GM19324 (cell line): ENCODE results near the gene B3GNT7.
"Not testable (repeated sequence)": the region's sequence is repeated elsewhere in the genome, so short reads cannot be mapped to it uniquely, and the experiment has no call there.

Experiments
- ATAC-seq: cut with Tn5 transposase; IDR thresholded peaks from one replicate; pipeline ENCODE4 v1.9.1; 2021; ENCODE audit warnings: mild to moderate bottlenecking, moderate library complexity; ENCODE audit not compliant: unreplicated experiment, low FRiP score

The B3GNT7 gene

DNA sequence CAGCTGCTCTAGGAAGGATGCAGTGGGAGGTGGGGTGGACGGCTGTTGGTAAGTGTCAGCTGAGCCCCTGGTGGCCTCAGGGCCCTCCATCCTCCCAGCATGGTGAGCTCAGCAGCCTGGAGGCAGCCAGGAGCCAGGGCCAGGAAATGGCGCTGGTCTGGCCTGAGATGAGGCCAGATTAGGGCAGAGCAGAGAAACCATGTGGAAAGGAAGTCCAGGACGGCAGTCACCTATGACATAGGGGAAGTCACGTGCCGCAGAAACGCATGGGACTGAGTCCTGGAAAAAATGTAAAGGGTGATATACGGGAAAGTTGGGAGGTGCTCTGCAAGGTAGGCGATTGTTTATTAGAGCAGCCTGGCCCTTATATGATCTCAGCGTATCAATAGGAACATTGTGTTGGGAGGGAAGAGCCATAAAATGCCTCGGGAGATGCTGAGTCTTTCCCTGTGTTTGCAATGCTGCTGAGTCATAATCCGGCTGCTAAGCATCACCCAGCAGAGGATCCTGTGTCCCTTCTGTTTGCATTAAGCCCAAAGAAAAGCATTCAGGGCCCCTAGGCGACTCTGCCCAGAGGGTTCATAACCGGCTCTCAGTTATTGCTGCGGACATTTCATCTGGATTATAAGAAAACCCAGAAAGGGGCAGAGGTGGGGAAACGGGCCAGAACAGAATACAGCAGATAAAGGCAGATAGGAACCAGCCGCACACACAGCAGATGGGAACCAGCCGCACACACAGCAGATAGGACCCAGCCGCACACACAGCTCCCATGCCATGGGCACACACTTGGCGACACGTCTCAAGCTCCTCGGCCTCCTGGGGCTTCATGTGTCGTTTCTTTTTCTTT lies 30.3 kb upstream of the B3GNT7 start:
- ATAC-seq = no peak

GRCh38 chr2:231367178-231367577 lies 28.3 kb upstream of the B3GNT7 start:
- ATAC-seq = no peak

- no peak for ATAC-seq
These were observed 25.7 kb upstream of the B3GNT7 start for GRCh38 chr2:231369580-231370428.

- ATAC-seq = no peak
These were observed 25.1 kb upstream of the B3GNT7 start for GRCh38 chr2:231370429-231370748.

DNA sequence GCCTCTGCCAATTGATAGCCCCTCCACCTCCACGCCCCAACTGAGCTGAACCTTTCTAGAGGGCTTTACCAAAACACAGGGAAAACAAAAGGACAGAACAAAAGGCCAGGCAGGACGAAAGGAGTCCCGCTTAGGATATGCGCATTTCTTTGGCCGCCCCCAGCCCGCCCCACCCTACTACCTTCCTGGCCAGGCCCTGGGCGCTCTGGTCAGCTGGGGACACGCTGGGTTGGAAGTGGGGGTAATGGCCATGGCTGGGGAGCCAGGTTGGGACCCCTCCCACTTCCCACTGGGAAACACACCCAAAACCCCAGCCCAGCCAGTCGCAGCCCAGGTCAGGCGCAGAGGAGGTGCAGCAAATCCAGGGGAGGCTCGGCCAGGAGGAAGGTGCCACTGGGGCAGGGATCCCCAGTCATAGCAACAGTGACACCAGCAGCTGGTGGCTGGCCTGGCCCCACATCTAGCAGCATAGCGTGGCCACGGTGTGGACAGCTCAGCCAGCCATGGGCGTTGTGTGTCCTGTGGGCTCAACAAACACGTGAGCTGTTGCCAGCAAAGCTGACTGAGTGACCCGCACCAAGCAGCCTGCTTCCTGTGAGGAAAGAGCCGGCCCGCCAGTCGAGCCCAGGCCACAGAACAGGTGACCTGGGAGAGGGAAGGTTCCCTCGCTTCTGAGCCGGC lies 24.6 kb upstream of the B3GNT7 start:
- ATAC-seq = no peak

DNA sequence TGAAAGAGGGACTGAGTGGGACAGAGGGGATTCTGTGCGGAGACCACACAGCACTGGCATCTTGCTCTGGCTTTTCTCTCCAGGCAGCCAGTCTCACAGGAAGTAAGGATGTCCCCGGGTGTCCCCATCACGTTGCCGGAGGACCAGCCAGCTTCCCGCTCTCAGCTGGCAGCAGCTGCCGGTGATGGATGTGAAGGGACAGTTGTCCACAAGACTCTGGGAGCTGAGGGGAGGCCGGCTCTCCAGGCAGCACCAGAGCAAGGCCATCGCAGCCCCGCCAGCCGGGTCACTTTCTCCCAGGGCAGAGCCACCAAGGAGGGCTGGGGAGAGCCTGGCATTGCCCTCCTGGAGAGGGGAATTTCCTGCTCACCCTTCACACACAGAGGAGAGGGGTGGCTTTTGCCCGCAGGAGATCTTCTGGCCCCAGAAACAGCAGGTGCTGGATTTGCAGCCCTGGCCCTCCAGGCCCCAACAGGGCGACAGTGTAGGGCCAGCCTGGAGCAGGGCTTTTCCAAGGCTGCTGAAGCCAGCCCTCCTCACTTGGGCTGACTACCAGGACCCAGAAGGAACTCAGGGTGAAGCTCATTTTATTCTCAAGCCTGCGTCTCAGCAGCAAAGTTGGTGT lies 24.0 kb upstream of the B3GNT7 start:
- ATAC-seq = no peak

- ATAC-seq = no peak
These were observed 23.2 kb upstream of the B3GNT7 start for GRCh38 chr2:231372326-231372725.

DNA sequence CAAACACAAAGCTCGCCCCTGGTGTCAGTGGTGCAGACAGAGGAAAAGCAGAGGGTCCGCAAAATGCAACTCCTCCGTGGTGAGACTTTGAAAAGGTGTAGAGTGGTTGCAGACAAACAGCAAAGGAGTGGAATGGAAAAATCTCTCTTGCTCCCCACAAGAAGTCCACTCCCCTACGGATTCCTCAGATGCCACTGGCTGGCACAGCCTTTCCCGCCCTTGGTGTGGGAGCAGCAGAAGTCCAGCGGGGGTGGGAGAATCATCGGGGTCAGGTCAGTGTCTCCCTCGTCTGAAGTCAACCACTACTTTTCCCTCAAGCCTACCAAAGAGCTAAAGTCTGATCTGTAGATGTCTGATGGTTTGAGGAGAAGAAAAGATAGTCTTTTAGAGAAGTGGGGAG lies 22.3 kb upstream of the B3GNT7 start:
- no peak for ATAC-seq

DNA sequence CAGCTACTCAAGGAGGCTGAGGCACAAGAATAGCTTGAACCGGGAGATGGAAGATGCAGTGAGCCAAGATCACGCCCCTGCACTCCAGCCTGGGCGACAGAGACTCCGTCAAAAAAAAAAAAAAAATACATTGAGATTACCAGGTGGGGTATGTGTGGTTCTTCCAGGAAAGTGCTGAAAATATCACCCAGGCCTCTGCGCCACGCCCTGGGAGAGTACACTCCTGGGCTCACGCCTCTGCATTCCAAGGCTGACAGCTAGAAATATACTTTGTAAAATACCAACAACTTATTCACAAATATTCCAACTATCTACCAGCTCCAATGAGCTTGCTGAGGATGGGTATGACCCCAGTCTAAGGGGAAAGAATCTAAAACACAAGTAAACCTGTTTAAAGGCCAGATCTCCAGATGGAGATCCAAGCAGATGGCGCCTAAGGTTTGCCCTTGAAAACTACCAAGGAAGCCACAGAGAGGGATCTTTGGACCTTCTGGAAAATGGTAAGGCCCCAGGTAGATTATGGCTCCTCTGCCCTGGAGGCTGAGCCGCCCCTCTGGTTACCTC lies 21.6 kb upstream of the B3GNT7 start:
- no peak for ATAC-seq

- ATAC-seq = no peak
These were observed 20.7 kb upstream of the B3GNT7 start for GRCh38 chr2:231374771-231375170.

GRCh38 chr2:231375994-231376615 lies 19.4 kb upstream of the B3GNT7 start:
- not testable (repeated sequence) for ATAC-seq

DNA sequence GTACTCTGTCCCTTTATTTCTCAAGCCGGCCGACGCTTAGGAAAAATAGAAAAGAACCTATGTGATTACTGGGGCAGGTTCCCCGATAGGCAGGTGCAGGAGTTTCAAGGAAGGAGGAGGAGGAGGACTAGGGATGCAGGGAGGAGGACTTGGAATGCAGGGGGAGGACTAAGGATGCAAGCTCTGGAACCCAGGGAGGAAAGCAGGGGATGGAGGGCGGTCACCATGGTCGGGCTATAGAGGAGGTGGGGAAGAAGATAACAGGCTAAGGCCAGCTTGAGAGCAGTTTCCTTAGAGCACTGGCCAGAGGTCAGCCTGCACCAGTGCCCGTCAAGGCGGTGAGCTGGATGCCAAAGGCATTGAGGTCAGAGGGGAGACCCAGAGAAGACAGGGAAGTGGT lies 18.7 kb upstream of the B3GNT7 start:
- ATAC-seq = no peak

- ATAC-seq = no peak
These were observed 17.3 kb upstream of the B3GNT7 start for GRCh38 chr2:231378026-231378722.

DNA sequence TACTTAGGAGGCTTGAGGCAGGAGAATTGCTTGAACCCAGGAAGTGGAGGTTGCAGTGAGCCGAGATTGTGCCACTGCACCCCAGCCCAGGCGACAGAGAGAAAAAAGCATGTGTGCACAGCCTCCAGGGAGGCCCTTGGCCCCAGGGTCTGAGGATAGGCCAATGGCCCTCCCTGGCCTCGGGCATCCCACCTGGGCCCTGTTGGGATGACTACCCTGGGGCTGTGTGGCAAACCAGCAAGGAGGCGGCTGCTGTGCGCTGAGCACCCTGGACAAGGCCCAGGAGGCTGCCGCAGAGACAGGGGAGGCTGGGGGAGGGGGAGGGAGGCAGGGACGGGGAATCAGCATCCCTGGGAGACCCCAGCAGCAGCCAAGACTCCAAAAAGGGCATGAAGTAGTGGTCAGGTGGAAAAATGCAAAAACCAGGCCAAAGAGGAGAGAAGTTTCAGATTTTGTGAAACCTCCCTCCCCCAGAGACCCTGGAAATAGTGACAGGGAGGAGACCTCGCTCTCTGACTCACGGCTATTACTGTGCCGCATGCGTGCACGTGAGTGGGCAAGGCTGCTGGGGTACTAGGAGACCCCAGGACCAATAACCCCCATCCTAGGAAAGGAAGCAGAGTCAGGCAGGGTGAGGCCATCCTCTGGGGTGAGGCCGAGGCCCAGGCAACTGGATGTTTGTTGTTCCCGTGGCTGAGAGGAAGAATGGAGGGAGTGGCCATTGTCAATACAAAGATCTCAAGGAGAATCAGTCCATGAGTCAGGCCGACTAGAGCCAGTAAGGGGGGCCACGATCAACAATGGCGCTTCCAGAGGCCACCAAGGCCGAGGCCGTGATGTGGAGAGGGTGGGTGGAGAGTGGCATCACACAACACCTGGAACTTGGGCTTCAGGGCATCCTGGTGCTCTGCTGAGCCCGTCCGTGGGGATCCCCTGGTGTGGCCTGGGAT lies 16.0 kb upstream of the B3GNT7 start:
- no peak for ATAC-seq

- ATAC-seq = no peak
These were observed 15.2 kb upstream of the B3GNT7 start for GRCh38 chr2:231380307-231380706.

GRCh38 chr2:231380991-231381847 lies 14.3 kb upstream of the B3GNT7 start:
- ATAC-seq = no peak

DNA sequence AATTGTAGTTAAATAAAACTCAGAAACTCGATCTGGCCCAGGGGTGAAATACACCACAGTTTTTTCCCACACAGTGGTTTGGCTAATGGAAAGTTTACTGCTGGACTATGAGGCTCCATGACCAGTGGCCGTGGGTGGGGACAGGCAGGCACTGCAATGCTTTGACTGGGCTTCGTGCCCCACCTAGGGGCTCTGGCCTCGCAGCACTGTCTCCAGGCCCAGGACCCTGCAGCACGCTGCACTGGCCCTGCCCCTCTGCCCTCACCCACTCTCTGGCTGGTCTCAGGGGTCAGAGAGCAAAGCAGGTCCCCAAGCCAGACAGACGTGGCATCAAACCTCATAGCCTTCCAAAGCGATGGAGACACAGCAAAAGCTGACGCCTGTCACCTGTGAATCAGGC lies 13.4 kb upstream of the B3GNT7 start:
- ATAC-seq = no peak
